SK-N-MC (cell line): ENCODE results near the gene RBMS1.

Experiments used
- DNase-seq: peaks from one replicate; pipeline ENCODE4 v3.0.0-alpha.2; 2011; ENCODE audit warnings: low read depth, low spot score
- H3K27ac ChIP-seq: fragments of 200-600 bp; sonication (generic); 2 replicates; pipeline ENCODE4 v1.5.1; 2016; ENCODE audit warnings: mixed run types
- H3K36me3 ChIP-seq: fragments of 200-600 bp; sonication (generic); 2 replicates; pipeline ENCODE4 v1.6.1; 2017; ENCODE audit warnings: antibody characterized with exemption, low read length, mixed read lengths; ENCODE audit not compliant: insufficient read depth
- H3K4me3 ChIP-seq: fragments of 200-600 bp; sonication (generic); 2 replicates; pipeline ENCODE4 v1.5.1; 2016
- H3K9ac ChIP-seq: fragments of 200-600 bp; sonication (generic); 2 replicates; pipeline ENCODE4 v1.8.0; 2017; ENCODE audit warnings: mixed run types, mixed read lengths; ENCODE audit not compliant: insufficient read length
- H3K9me3 ChIP-seq: fragments of 200-600 bp; sonication (generic); 2 replicates; pipeline ENCODE4 v1.6.1; 2017; ENCODE audit warnings: low read depth, mild to moderate bottlenecking, antibody characterized with exemption, low read length, moderate library complexity, mixed read lengths
- EZH2 ChIP-seq: fragments of 200-600 bp; sonication (generic); IDR thresholded peaks from one replicate; pipeline ENCODE4 v1.6.1; 2017; ENCODE audit warnings: antibody characterized with exemption
- FOXP2 ChIP-seq: optimal IDR thresholded peaks from 2 replicates; pipeline ENCODE3; 2011; ENCODE audit warnings: mild to moderate bottlenecking, moderate library complexity; ENCODE audit not compliant: insufficient read depth; ENCODE audit errors: extremely low read length, control extremely low read depth
- POLR2AphosphoS5 ChIP-seq: IDR thresholded peaks from 2 replicates; pipeline ENCODE4 v1.6.1; 2012; ENCODE audit warnings: mild to moderate bottlenecking, low read depth, low read length, borderline replicate concordance

RBMS1 gene

GRCh38 chr2:160351956-160352355, 141.7 kb downstream of the RBMS1 start:
- no peak for TF ChIP-seq FOXP2
- TF ChIP-seq POLR2AphosphoS5: no peak
- no peak for TF ChIP-seq EZH2
- H3K27ac ChIP-seq: no peak overlapping the region
- DNase-seq: no peak
- no peak overlapping the region for H3K9ac ChIP-seq
- H3K4me3 ChIP-seq: no peak overlapping the region
- no peaks in the 10 kb centered on the region for H3K9me3 ChIP-seq
- H3K36me3 ChIP-seq: peaks cover 8% of the 10 kb centered on the region; the same call in 1 of the 2 replicates

DNA sequence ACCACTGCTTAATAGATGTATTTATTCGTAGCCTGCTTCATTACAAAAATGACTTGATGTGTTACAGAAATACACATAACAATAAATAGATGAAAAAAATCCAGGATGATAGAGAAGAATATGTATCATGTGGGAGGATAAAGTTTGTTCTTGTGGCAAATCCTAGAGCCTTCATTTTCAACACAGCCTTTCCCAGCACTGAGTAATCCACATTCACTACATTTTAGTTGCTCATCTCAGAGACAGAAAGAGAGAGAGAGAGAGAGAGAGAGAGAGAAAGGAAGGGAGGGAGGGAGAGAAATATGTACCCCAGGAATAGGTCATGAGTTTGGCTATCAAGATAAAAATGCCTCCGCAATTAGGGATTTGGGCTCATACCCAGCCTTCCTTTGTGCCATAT, 144.3 kb downstream of the RBMS1 start:
- Histone ChIP-seq H3K36me3 (peaks cover 4% of the 10 kb centered on the region; the same call in 1 of the 2 replicates), H3K9me3 (no peaks in the 10 kb centered on the region), H3K27ac (no peak overlapping the region), H3K4me3 (no peak overlapping the region), H3K9ac (no peak overlapping the region)
- TF ChIP-seq FOXP2: no peak
- no peak for TF ChIP-seq POLR2AphosphoS5
- TF ChIP-seq EZH2: no peak
- DNase-seq: no peak

GRCh38 chr2:160347269-160347863, 146.2 kb downstream of the RBMS1 start:
- H3K4me3 ChIP-seq: no peak overlapping the region
- H3K9me3 ChIP-seq: no peaks in the 10 kb centered on the region
- H3K27ac ChIP-seq: no peak overlapping the region
- H3K9ac ChIP-seq: no peak overlapping the region
- TF ChIP-seq FOXP2 (no peak), POLR2AphosphoS5 (no peak), EZH2 (no peak)
- H3K36me3 ChIP-seq: peaks cover 4% of the 10 kb centered on the region; the same call in 1 of the 2 replicates
- no peak for DNase-seq

DNA sequence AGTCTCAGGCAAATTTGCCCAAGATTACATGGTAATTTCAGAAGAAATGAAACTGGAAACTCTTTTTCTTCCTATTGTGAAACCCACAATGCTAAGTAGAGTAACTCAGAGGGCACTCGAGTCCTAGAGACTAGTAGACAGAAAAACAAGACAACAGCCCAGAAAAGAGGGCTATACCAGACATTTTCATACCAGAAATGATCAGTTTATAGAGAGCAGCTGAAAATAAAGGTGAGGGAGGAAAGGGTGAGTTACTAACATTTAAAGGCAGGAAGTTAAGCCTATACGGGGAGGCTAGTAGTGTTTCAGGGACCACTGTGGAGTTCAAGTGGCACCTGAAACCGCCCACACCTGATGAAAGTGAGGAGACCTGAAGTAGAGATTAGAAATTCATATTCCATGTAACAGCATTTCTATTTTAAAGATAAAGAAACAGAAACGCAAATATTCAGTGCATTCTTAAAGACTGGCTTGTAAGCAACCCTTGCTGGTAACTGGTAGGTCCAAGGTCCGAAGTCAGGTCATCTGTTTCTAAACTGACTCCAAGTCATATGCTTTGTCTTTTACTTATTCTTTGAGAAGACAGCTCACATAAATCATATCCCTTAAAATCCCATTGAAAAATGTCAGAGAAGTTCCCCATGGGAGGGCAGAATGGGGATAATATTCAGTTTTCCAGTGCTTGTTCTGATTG, 148.4 kb downstream of the RBMS1 start:
- TF ChIP-seq POLR2AphosphoS5: no peak
- no peak for TF ChIP-seq EZH2
- no peak for TF ChIP-seq FOXP2
- H3K36me3 ChIP-seq: peaks cover 3% of the 10 kb centered on the region; the same call in 1 of the 2 replicates
- H3K4me3 ChIP-seq: no peak overlapping the region
- DNase-seq: no peak
- no peak overlapping the region for H3K27ac ChIP-seq
- no peaks in the 10 kb centered on the region for H3K9me3 ChIP-seq
- H3K9ac ChIP-seq: no peak overlapping the region

- Histone ChIP-seq H3K27ac (no peak overlapping the region), H3K4me3 (no peak overlapping the region), H3K36me3 (no peaks in the 10 kb centered on the region), H3K9me3 (no peaks in the 10 kb centered on the region), H3K9ac (no peak overlapping the region)
- TF ChIP-seq POLR2AphosphoS5 (no peak), EZH2 (no peak)
- no peak for DNase-seq
These were observed 150.2 kb downstream of the RBMS1 start for GRCh38 chr2:160343404-160343803.

- no peak for DNase-seq
- H3K36me3 ChIP-seq: no peaks in the 10 kb centered on the region
- H3K9me3 ChIP-seq: no peaks in the 10 kb centered on the region
- no peak overlapping the region for H3K4me3 ChIP-seq
- H3K27ac ChIP-seq: no peak overlapping the region
- no peak overlapping the region for H3K9ac ChIP-seq
- TF ChIP-seq POLR2AphosphoS5 (no peak), EZH2 (no peak), FOXP2 (no peak)
These were observed 153.9 kb downstream of the RBMS1 start for GRCh38 chr2:160339726-160340125.

DNA sequence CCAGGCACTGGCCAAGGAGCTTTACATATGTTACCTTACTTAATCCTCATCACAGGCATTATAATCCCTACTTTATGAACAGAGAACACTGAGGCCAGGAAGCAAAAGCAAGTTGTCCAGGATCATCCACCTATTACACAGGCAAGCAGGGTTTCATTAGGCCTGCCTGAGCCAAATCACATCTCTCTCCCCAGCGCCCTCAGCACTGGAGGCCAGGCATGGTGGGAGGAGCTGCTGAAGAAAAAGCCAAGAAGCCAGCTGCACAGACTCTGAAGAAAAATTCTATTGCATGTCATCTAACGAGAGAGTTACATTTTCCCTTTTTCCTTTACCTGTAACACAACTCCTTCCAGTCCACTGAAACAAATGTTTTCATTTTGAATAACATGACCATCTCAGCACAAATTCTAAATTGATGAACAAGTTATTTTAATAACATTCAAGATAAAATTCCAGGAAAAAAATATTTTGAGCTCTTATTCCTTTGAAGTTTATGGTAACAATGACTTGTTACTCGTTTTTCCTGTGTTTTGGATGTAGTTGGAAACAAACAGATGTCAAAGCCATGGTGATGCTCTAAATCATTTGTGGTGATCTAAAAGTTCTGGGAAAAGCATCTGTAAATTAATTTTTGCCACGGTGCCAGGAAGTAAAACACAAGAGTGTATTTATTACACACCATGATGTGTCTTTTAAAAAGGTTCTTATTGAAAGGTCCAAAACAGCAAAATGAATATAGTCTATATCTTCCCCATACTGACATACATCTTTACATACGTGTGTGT, 154.5 kb downstream of the RBMS1 start:
- no peaks in the 10 kb centered on the region for H3K9me3 ChIP-seq
- no peak overlapping the region for H3K27ac ChIP-seq
- H3K36me3 ChIP-seq: no peaks in the 10 kb centered on the region
- TF ChIP-seq EZH2 (no peak), FOXP2 (no peak), POLR2AphosphoS5 (no peak)
- no peak for DNase-seq
- H3K4me3 ChIP-seq: no peak overlapping the region
- no peak overlapping the region for H3K9ac ChIP-seq

DNA sequence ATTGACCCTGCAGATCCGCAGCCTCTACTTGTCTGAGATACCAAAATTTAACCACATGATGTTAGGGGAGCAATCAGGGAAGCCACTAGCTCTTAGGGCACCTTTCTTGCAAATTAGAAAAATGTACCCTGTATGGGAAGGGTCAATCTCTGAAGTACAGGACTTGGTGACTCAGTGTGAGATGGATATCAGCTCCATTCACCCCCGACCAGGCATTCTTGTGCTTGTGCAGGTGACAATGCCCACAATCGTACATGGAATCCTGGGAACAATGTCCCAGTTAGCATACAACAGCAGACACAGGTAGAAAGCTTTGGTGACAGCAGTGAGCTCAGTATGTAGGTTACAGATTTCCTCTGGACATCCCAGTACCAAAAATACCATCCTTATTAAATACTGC, 155.9 kb downstream of the RBMS1 start:
- no peak overlapping the region for H3K27ac ChIP-seq
- DNase-seq: no peak
- no peaks in the 10 kb centered on the region; the same call in 1 of the 2 replicates for H3K9me3 ChIP-seq
- TF ChIP-seq POLR2AphosphoS5: no peak
- no peak for TF ChIP-seq EZH2
- no peak for TF ChIP-seq FOXP2
- no peak overlapping the region for H3K4me3 ChIP-seq
- no peaks in the 10 kb centered on the region for H3K36me3 ChIP-seq
- no peak overlapping the region for H3K9ac ChIP-seq

DNA sequence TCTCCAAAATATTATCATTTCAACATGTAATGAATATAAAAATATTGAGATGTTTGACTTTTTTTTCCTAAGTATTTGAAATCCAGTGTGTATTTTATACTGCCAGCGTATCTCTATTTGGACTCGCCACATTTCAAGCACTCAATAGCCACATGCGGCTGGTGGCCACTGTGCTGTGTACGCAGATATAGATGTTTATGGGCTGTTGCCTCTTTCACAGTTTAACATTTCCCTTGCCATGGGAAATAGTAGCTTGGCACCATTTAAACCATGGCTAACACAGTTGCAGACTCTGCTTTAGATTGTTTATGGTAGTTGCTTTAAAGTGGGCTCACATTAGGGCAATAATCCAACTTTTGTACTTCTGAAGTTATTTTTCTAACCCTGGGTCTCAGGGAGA, 157.0 kb downstream of the RBMS1 start:
- TF ChIP-seq FOXP2 (no peak), POLR2AphosphoS5 (no peak)
- Histone ChIP-seq H3K27ac (no peak overlapping the region), H3K36me3 (no peaks in the 10 kb centered on the region), H3K4me3 (no peak overlapping the region), H3K9ac (no peak overlapping the region), H3K9me3 (no peaks in the 10 kb centered on the region; the same call in 1 of the 2 replicates)
- DNase-seq: no peak
